ENCODE measurements around the gene NKX1-2.

Gene NKX1-2

GRCh38 chr10:124433461-124433860 lies 16.4 kb downstream of the NKX1-2 start:
- no peak for TF ChIP-seq CTCF (IDR thresholded peaks at IDR 0.05; ENCODE audit: low read depth, low read length)
- no peak for DNase-seq (ENCODE audit: extremely low read depth, low read depth)

GRCh38 chr10:124430077-124430476 lies 19.8 kb downstream of the NKX1-2 start:
- TF ChIP-seq CTCF (IDR thresholded peaks at IDR 0.05; ENCODE audit: low read depth, low read length) = no peak
- DNase-seq (ENCODE audit: extremely low read depth, low read depth) = no peak

- no peak for TF ChIP-seq CTCF (IDR thresholded peaks at IDR 0.05; ENCODE audit: low read depth, low read length)
- no peak for DNase-seq (ENCODE audit: extremely low read depth, low read depth)
These were observed 20.3 kb downstream of the NKX1-2 start for GRCh38 chr10:124429576-124429975.

GRCh38 chr10:124428207-124428777 lies 21.5 kb downstream of the NKX1-2 start:
- no peak for DNase-seq (ENCODE audit: extremely low read depth, low read depth)
- TF ChIP-seq CTCF (IDR thresholded peaks at IDR 0.05; ENCODE audit: low read depth, low read length) = no peak

- no peak for DNase-seq (ENCODE audit: extremely low read depth, low read depth)
- no peak for TF ChIP-seq CTCF (IDR thresholded peaks at IDR 0.05; ENCODE audit: low read depth, low read length)
These were observed 24.4 kb downstream of the NKX1-2 start for GRCh38 chr10:124425227-124425962.

- no peak for DNase-seq (ENCODE audit: extremely low read depth, low read depth)
These were observed 26.0 kb downstream of the NKX1-2 start for GRCh38 chr10:124423813-124424212.

More at GRCh38 chr10:124423813-124424212, 26.0 kb downstream of the NKX1-2 start:
- no peak for TF ChIP-seq CTCF (IDR thresholded peaks at IDR 0.05; ENCODE audit: low read depth, low read length)

All from AG09319 (cell line).